OCI-LY3 (cell line): ENCODE results near the gene CYYR1.

Experiments used
- CTCF ChIP-seq: fragments of 200-600, 300-600 bp; sonication (generic); IDR thresholded peaks from 2 replicates; pipeline ENCODE4 v1.5.1; 2014; ENCODE audit warnings: antibody characterized with exemption, low read length, low read depth
- EZH2phosphoT487 ChIP-seq: fragments of 200-600 bp; shearing (Covaris generic); IDR thresholded peaks from 2 replicates; pipeline ENCODE4 v1.6.1; 2018; ENCODE audit warnings: antibody characterized with exemption, mixed run types, low read depth

GRCh38 chr21:26508903-26509302, 64.2 kb downstream of the CYYR1 start:
- TF ChIP-seq CTCF, result no peak
- no peak for TF ChIP-seq EZH2phosphoT487
